Measurements from ENCODE around the gene LRRC39.

The LRRC39 gene

GRCh38 chr1:100146958-100147357 lies 31.1 kb downstream of the LRRC39 start:
- DNase-seq: no peak

- no peak for DNase-seq
These were observed 32.9 kb downstream of the LRRC39 start for GRCh38 chr1:100145116-100145515.

GRCh38 chr1:100142343-100142742 lies 35.7 kb downstream of the LRRC39 start:
- no peak for DNase-seq

DNA sequence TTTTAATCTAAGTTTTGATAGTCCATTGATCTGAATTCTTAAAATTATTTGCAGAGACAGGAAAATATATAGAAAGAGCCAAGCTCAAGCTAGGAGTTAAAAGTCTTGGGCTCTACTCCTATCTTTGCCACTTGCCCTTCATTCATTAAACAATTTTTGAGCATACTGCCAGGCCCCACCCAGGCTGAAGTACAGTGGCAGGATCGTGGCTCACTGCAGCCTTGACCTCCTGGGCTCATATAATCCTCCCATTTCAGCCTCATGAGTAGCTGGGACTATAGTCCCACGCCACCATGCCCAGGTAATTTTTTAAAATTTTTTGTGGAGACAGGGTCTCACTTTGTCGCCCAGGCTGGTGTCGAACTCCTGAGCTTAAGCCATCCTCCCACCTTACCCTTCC lies 36.9 kb downstream of the LRRC39 start:
- no peak for DNase-seq

- no peak for DNase-seq
These were observed 40.5 kb downstream of the LRRC39 start for GRCh38 chr1:100137602-100138001.

DNA sequence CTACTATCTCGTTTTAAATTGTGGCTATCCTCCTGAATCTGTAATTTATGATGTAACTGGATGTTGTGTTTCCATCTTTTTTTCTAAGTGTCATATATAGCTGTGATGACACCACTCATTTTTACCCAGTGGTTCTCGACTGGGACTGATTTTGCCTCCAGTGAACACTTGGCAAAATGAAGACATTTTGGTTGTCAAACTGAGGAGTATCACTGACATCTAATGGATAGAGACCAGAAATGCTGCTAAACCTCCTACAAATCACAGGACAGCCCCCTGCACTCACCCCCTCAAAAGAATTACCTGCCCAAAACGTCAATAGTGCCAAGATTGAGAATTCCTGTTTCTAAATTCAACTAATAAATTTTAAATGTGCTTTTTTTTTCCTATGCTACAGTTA lies 43.2 kb downstream of the LRRC39 start:
- DNase-seq: no peak

DNA sequence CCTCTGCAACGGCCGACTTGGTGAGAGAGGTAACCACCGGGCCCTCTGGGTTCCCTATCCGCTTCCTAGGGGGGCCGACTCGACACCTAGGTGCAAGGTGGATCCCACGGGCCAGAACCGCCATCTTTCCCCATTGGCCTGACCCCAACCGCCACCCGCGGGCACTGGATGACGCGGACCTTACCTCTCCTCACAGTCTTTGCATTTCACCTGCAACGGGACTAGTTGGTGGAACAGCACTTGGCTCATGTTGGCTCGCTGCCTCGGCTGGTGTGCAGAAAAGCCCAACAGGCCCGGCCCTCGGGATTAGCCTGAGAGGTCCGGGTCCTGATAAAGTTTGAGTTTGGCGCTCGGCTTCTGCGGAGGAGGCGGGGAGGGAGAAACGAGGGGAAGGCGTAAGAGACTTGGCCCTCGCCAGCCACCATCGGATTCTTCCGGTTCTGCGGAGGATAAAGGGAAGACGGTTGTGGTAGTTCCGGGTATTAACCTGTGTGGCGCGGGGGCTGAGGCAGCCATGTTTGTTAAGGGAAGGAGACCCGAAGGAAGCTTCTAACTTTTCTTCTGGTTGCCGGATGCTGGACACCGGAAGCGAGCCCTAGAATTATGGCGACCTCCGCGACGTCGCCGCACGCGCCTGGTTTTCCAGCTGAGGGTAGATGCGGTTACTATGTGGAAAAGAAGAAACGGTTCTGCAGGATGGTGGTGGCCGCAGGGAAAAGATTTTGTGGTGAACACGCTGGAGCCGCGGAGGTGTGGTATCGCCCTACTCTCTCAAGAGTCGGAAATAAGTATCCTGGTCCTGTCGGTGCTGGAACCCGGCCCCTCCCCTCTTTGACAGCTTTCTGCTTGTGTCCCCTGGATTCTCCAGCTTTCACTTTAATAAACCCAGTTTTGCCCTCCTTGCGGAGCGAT lies 45.2 kb downstream of the LRRC39 start, which contains the start of the genes SASS6 and TRMT13:
Gene SASS6, minus strand, starts transcription at position 365 of the 912 bp plus-strand sequence. Its CDS starts 116 bp downstream, at position 249.
Gene TRMT13, plus strand, starts transcription at position 598 of the 912 bp plus-strand sequence. Its CDS starts 6 bp downstream, at position 604.
- DNase-seq: peak; percentile 96 to 99 (median 98)

DNA sequence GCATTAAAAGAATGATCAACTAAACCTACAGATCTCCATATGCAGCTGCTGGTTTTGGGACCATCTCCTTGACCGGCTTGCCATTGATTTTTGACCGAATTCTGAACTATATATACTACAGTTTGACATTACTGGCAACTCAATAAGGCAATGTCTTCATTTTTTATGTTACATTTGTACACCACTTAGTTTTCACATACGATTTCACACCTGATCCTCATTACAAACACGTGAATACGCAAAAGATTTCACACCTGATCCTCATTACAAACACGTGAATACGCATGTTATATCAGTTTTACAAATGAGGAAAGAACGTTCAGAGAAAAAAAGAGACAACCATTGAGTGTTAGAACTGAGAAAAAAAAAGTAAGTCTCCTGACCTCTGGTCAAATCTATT lies 46.4 kb downstream of the LRRC39 start:
- DNase-seq: no peak

GRCh38 chr1:100130552-100131077 lies 47.4 kb downstream of the LRRC39 start:
- DNase-seq: no peak

DNA sequence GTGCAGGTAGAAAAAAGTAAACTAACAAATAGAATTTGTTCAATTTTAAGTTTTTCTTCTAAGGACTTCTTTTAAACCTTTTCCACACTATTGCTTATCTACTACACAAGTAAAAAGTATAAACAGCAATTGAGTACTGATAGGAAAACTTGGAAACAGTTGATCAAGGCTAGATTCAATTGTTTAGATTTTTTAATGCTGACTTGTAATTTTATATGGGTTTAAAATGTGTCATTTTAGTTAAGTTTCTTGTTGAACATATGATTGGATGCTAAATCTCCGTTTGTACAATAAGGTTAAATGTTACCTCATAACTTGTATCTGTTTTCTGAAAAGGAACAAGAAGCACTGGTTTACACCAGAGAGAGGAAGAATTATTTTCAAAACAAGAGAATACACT lies 50.8 kb downstream of the LRRC39 start:
- no peak for DNase-seq

DNA sequence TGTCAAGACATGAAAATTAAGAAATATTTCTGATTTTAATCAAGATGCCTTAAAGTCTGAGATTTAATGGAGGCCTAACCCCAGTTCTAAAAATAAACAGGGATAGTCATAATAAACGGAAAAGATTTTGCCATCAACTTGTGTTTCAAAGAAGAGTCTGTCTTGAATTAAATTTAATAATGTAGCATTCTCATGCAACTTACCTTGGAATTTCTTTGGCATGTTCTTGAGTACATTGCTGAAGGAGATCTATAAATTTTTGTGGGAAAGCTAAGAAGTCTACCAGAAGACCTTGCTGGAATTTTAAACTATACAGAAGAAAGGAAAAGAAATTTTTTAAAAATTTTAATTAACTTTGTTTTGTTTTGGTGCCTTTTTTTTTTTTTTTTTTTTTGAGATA lies 55.9 kb downstream of the LRRC39 start:
- DNase-seq: no peak

- no peak for DNase-seq
These were observed 62.5 kb downstream of the LRRC39 start for GRCh38 chr1:100115524-100115923.

DNA sequence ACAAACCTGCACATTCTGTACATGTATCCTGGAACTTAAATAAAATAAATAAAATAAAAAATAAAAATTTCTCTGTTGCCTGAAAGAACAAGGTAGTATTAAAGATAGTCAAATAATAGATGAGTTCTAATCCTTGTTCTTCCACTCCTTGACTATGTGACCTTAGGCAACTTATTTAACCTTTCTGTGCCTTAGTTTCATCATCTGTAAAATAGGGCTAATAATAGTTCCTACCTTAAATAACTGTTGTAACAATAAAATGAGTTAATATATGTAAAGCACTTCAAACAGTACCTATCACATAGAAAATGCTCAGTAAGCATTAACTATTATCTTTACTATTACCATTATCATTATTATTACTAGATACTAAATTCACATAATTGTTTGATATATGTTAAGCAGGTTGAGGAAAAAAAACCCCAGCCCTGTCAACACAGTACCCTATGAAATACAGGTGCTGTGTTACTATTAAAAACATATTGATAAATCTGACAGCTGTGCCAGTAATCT lies 68.4 kb downstream of the LRRC39 start:
- no peak for DNase-seq

GRCh38 chr1:100107696-100108095 lies 70.4 kb downstream of the LRRC39 start:
- DNase-seq: no peak

GRCh38 chr1:100101564-100101963 lies 76.5 kb downstream of the LRRC39 start:
- no peak for DNase-seq

- no peak for DNase-seq
These were observed 77.9 kb downstream of the LRRC39 start for GRCh38 chr1:100100202-100100601.

Measured in suppressor macrophage (primary cell).